Activated naive CD4-positive, alpha-beta T cell treated with anti-CD3 and anti-CD28 coated beads, Interleukin-2, amount 10 ng/mL, durations not matched to agents 5 hours and 36 hours (primary cell): Measurements from ENCODE around the gene UNG. TPM values are rescaled to one million over a fixed set of nuclear protein-coding genes. Genes with fewer than 3 reads are reported as not detected.

Experiments used
- total RNA-seq, 2 experiments: library from RNA; stranded (reverse); gene quantifications; one replicate each; pipeline ENCODE4 v1.2.3, GENCODE V29; 2021

Gene UNG
- 10 to 100 TPM; 35.3 to 41.3 TPM for total RNA-seq

DNA sequence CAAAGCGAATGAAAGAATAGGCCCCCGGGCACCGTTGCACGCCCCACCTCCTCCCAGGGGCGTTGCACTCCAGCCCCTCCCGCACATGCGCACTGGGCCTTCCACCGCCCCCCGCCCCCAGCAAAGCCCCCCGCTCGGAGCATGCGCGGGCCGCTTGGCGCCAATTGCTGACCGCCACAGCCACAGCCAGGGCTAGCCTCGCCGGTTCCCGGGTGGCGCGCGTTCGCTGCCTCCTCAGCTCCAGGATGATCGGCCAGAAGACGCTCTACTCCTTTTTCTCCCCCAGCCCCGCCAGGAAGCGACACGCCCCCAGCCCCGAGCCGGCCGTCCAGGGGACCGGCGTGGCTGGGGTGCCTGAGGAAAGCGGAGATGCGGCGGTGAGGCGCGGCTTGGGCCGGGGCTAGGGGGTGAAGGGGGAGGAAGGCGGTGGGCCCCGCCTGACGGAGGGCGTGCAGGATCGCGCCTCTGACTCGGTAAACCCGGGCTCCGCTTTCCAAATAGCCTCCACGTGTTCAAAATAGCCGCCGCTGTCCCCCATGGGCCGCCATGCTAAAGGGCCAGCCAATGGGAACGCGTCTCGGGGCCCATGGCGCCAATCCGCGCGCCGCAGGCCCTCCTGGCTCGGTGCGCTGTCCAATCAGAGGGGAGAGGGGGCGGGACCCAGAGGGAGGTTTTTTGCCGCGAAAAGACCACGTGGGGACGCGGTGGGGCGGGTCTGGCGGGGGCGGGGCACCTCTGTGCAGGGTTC is at the start of gene UNG:
TSS of gene UNG (plus strand) at position 163 of the 748 bp plus-strand sequence. CDS start at position 246, 83 bp downstream.

DNA sequence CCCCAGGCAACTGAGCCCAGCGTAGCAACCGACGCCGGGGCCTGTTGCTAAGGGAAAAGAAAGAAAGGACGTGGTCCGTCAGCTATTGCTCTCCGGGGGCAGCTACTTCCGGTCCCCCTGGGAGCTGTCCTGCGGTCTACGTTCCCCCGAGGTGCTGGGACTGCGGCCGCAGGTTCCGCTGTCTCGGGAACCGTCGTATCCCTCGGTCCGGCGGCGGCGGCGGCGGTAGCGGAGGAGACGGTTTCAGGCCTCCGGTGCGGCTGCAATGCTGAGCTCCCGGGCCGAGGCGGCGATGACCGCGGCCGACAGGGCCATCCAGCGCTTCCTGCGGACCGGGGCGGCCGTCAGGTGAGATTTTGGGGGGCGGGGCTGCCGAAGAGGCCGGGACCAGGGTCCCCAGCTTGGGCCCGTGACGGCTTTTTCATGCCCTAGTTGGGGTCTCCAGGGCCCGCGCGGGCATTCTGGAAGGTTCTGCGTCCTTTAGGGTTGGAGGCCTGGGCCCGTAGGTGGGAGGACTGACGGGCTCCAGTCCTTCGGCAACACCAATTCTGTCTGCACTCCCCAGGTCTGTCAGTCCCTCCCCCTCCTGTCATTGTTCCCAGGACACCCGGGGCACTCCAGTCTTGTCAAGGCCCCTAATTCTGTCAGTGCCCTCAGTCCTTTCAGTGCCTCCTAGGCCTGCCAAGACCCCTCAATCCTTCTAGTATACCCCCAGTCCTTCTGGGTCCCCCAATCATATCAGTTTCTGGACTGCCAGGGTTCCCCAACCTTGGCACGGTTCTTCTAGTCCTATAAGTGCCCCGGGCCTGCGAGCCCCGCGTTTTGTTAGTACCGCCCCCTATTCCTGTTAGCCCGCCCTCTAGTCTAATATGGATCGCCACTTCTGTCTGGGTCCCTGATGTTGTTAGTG is 44.7 kb upstream of the UNG start, which contains the start of gene USP30:
TSS of gene USP30 (plus strand) at position 163 of the 910 bp plus-strand sequence. CDS start at position 266, 103 bp downstream.

GRCh38 chr12:109093022-109093918 is 4.1 kb upstream of the UNG start, which contains the start of gene ALKBH2:
Gene ALKBH2, minus strand, starts transcription at chr12:109093472. Its CDS starts 686 bp downstream, at chr12:109092786.

GRCh38 chr12:109115758-109116610 is 18.6 kb downstream of the UNG start, which contains the start of gene ACACB:
Gene ACACB, plus strand, starts transcription at chr12:109116587. Its CDS starts 22,819 bp downstream, at chr12:109139406.

Other genes with a start within 250 kb of the UNG start
- gene SSH1, start 240.0 kb upstream of the UNG start, total RNA-seq, result 10 to 100 TPM; 23.8 to 25.4 TPM
- gene DAO, start 217.5 kb upstream of the UNG start, total RNA-seq, result not detected
- not detected for gene SVOP, start 76.5 kb upstream of the UNG start, total RNA-seq
- gene USP30, start 45.0 kb upstream of the UNG start, total RNA-seq, result 1 to 10 TPM; 5.6 to 9.7 TPM
- gene ALKBH2, start 4.1 kb upstream of the UNG start, total RNA-seq, result 10 to 100 TPM; 12.5 to 12.8 TPM
- 10 to 100 TPM; 10.8 to 12.1 TPM for gene ACACB, start 19.0 kb downstream of the UNG start, total RNA-seq
- gene FOXN4, start 211.7 kb downstream of the UNG start, total RNA-seq, result not detected